ENCODE data around the gene NCAPD2.

NCAPD2 gene

DNA sequence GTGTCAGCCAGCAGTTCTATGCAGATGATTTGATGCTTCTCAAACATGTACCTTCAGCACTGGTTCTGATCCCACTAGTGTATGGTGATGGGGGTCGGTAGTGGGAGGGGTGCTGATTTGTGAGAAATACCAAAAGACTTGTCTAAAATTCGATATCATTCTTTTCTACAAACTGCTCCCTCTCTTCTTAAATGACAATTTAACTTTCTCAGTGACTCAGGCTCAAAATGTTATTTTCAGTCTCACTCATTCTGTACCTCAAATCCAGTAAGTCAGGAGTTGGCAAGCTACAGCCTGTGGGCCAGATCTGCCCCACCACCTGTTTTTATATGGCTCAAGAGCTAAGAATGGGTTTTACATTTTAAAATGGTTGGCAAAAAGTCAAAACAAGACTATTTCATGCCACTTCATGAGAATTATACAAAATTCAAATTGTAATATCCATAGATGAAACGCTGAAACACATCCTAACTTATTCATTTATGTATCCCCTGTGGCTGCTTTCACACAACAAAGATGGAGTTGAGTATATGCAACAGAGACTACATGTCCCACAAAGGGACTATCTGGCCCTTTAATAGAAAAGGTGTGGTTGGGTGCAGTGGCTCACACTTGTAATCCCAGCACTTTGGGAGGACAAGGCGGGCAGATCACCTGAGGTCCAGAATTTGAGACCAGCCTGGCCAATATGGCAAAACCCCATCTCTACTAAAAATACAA, 80.8 kb downstream of the NCAPD2 start:
- DNase-seq (ENCODE audit: low read depth in 2 of 2): no peak

DNA sequence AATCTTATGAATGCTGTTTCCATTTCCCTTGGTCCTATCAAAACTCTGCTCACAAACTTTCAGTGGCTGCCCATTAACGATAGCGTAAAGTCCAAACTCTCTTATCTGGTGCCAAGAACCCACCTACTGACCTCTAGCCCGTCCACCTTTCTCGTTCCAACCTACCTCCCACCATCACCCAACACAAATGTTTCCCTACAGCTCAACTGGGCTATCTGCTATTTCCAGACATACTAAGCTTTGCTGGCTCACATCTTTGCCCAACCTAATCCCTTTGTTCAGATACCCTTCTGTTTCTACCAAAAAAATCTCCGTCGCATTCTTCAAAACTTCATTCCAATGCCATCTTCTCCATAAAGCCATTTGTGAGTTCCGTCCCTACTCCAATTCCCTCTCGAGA, 81.7 kb downstream of the NCAPD2 start:
- DNase-seq (ENCODE audit: low read depth in 2 of 2): no peak
